Gastroesophageal sphincter (tissue), 4 donors: ENCODE measurements around the gene EML1. TPM values are rescaled to one million over a fixed set of nuclear protein-coding genes. Genes with fewer than 3 reads are reported as not detected.

ENCODE experiments used
- ATAC-seq: fragments of 150-250 bp; one replicate; pipeline ENCODE4 v1.9.1; 2016; ENCODE audit warnings: mild to moderate bottlenecking, moderate library complexity
- H3K27ac ChIP-seq, 4 donors: fragments of 200-600 bp; sonication (generic) in 3 of 4; 1 replicate in 3 of 4; 2 replicates in 1 of 4; pipeline ENCODE4 v1.5.1; 2016 to 2019
- H3K27me3 ChIP-seq: fragments of 200-600 bp; sonication (generic); one replicate; pipeline ENCODE4 v1.5.1; 2019
- H3K36me3 ChIP-seq, 2 donors: fragments of 200-600 bp; sonication (generic); one replicate each; pipeline ENCODE4 v1.5.1; 2019; ENCODE audit warnings: control low read depth in 1 of 2
- H3K4me1 ChIP-seq, 3 donors: fragments of 200-600 bp; sonication (generic); 1 replicate in 2 of 3; 2 replicates in 1 of 3; pipeline ENCODE4 v1.5.1; 2016 to 2019; ENCODE audit warnings: control low read depth in 2 of 3
- H3K4me3 ChIP-seq, 2 donors: fragments of 200-600 bp; sonication (generic); one replicate each; pipeline ENCODE4 v1.5.1; 2019; ENCODE audit warnings: mild to moderate bottlenecking in 1 of 2, moderate library complexity in 1 of 2
- H3K9me3 ChIP-seq, 3 donors: fragments of 200-600 bp; sonication (generic); one replicate each; pipeline ENCODE4 v1.5.1; 2017 to 2019; ENCODE audit warnings: control low read depth in 2 of 3
- EP300 ChIP-seq: sonication (generic); formaldehyde crosslinking; IDR thresholded peaks from one replicate; pipeline ENCODE4 v1.6.1; 2017; ENCODE audit warnings: antibody characterized with exemption, mild to moderate bottlenecking
- POLR2A ChIP-seq, 2 donors: fragments of 450-650 bp; IDR thresholded peaks; one replicate each; pipeline ENCODE4 v1.6.1; 2017; ENCODE audit warnings: antibody characterized with exemption in 2 of 2, mild to moderate bottlenecking in 2 of 2, moderate library complexity in 1 of 2
- POLR2AphosphoS5 ChIP-seq: sonication (generic); formaldehyde crosslinking; IDR thresholded peaks from one replicate; pipeline ENCODE4 v1.6.1; 2017; ENCODE audit warnings: antibody characterized with exemption
- WGBS, 2 donors: methylation state at CpG; one replicate each; pipeline ENCODE4 v1.1.5; 2018; ENCODE audit warnings: low coverage in 1 of 2; 5-methylcytosine and 5-hydroxymethylcytosine counted together
- total RNA-seq, 4 donors: library from RNA; depleted of rRNA; stranded (reverse); fragments of >200 nt; gene quantifications; one replicate each; pipeline ENCODE4 v1.1.0, GENCODE V29; 2016
- TF ChIP-seq, protein P1 (sequence below), 4 experiments: fragments of 200-600 bp in 2 of 4; fragments of 450-650 bp in 2 of 4; sonication (generic) in 1 of 4; IDR thresholded peaks; one replicate each; pipeline ENCODE4 v1.5.1; 2017 to 2019; ENCODE audit warnings: antibody characterized with exemption in 4 of 4, mild to moderate bottlenecking in 2 of 4, moderate library complexity in 2 of 4

Gene EML1
- total RNA-seq, 4 donors from 2014 or later: 121 to 206 (median 136) TPM

GRCh38 chr14:99884834-99885648 is 91.8 kb downstream of the EML1 start:
- Histone ChIP-seq H3K4me1 (peaks cover 0 to 23% (median 0%) of the 10 kb centered on the region in 3 donors), H3K27ac (no peak overlapping the region), H3K27me3 (no peaks in the 10 kb centered on the region), H3K4me3 (no peak overlapping the region), H3K36me3 (peaks cover 0 to 33% of the 10 kb centered on the region in 2 donors), H3K9me3 (no peaks in the 10 kb centered on the region)
- peak; percentile 71 for ATAC-seq
- TF ChIP-seq, protein P1, sequence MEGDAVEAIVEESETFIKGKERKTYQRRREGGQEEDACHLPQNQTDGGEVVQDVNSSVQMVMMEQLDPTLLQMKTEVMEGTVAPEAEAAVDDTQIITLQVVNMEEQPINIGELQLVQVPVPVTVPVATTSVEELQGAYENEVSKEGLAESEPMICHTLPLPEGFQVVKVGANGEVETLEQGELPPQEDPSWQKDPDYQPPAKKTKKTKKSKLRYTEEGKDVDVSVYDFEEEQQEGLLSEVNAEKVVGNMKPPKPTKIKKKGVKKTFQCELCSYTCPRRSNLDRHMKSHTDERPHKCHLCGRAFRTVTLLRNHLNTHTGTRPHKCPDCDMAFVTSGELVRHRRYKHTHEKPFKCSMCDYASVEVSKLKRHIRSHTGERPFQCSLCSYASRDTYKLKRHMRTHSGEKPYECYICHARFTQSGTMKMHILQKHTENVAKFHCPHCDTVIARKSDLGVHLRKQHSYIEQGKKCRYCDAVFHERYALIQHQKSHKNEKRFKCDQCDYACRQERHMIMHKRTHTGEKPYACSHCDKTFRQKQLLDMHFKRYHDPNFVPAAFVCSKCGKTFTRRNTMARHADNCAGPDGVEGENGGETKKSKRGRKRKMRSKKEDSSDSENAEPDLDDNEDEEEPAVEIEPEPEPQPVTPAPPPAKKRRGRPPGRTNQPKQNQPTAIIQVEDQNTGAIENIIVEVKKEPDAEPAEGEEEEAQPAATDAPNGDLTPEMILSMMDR (IDR thresholded peaks at IDR 0.05): peak; percentile 75 to 88 (median 78)
- TF ChIP-seq POLR2A (IDR thresholded peaks at IDR 0.05): no peak
- no peak for TF ChIP-seq POLR2AphosphoS5
- WGBS, 2 donors: 48 to 49% methylated on average over 6 to 7 of the region's 7 CpGs

DNA sequence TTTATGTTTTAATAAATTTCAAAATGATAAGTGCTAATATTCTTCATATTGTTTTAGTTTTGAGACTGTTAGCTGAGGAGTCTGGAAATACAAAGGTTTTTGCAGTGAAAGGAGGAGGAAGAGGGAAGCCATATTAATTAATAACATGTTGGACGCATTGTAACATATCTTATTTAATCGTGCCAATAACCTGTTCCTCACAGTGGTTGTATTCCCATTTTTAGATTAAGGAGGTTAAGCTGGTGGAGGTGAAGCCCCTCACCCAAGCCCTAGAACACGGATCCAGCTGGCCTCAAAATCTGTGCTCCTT is 92.4 kb downstream of the EML1 start:
- no peak for TF ChIP-seq EP300
- no peak for TF ChIP-seq POLR2A (IDR thresholded peaks at IDR 0.05)
- no peak for TF ChIP-seq POLR2AphosphoS5
- TF ChIP-seq, protein P1 (IDR thresholded peaks at IDR 0.05): no peak
- ATAC-seq: no peak
- no peaks in the 10 kb centered on the region for H3K27me3 ChIP-seq
- peaks cover 0 to 17% (median 0%) of the 10 kb centered on the region in 3 donors for H3K4me1 ChIP-seq
- no peak overlapping the region for H3K27ac ChIP-seq
- H3K36me3 ChIP-seq: peaks cover 0 to 33% of the 10 kb centered on the region in 2 donors
- H3K9me3 ChIP-seq: no peaks in the 10 kb centered on the region
- no peak overlapping the region for H3K4me3 ChIP-seq
- WGBS, 2 donors: 52 to 57% methylated on average over 3 of the region's 3 CpGs

GRCh38 chr14:99887407-99887806 is 94.2 kb downstream of the EML1 start:
- Histone ChIP-seq H3K4me3 (no peak overlapping the region), H3K9me3 (no peaks in the 10 kb centered on the region), H3K27ac (no peak overlapping the region), H3K27me3 (no peaks in the 10 kb centered on the region), H3K36me3 (peaks cover 0 to 40% of the 10 kb centered on the region in 2 donors), H3K4me1 (peaks cover 0 to 6% (median 0%) of the 10 kb centered on the region in 3 donors)
- ATAC-seq: no peak
- TF ChIP-seq, protein P1 (IDR thresholded peaks at IDR 0.05): no peak
- TF ChIP-seq EP300 (no peak), POLR2AphosphoS5 (no peak), POLR2A (IDR thresholded peaks at IDR 0.05) (no peak)
- 78 to 92% methylated on average over 6 to 9 of the region's 9 CpGs for WGBS, 2 donors

DNA sequence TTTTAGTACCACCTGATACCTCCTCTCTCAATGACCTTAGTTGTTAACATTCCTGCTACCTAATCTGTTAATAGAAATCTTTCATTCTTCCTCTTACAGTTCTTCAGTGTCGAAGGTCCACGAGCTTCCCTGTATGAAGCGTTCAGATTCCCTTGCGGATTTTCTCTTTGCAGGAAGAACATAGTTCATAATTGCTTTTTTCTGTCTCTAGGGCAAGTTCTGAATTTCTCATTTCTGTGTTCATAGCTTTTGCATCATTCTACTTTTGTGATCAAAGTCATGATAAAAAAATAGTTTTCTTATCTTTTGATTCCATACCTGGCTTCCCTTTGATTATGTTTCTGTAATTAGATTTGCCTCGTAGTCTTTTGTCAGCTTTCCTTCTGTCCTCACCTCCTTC is 94.9 kb downstream of the EML1 start:
- Histone ChIP-seq H3K9me3 (no peaks in the 10 kb centered on the region), H3K36me3 (peaks cover 0 to 40% of the 10 kb centered on the region in 2 donors), H3K27ac (no peak overlapping the region), H3K4me3 (no peak overlapping the region), H3K4me1 (peaks cover 0 to 6% (median 0%) of the 10 kb centered on the region in 3 donors), H3K27me3 (no peaks in the 10 kb centered on the region)
- no peak for ATAC-seq
- TF ChIP-seq, protein P1 (IDR thresholded peaks at IDR 0.05): no peak
- TF ChIP-seq EP300 (no peak), POLR2AphosphoS5 (no peak), POLR2A (IDR thresholded peaks at IDR 0.05) (no peak)
- WGBS, 2 donors: 78 to 84% methylated on average over 5 of the region's 5 CpGs

DNA sequence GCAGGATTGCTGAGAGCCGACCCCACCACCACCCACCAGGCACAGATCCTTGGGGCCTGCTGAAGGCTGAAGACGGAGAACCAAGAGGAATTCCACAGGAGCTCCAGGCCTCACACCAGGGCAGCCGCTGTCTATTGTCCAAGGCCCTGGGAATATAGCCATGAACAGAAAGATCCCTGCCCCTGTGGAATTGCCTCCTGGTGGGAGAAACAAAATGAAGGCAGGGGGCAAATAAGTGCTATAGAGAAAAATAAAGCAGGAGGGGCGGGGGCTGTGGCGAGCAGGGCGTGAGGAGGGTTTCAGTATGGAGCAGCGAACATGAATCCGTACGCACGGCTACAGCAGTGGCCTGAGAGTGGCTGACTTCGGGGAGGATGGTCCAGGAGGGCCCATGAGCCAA is 96.1 kb downstream of the EML1 start:
- Histone ChIP-seq H3K27ac (no peak overlapping the region), H3K4me3 (no peak overlapping the region), H3K36me3 (peaks cover 0 to 33% of the 10 kb centered on the region in 2 donors), H3K9me3 (no peaks in the 10 kb centered on the region), H3K27me3 (no peaks in the 10 kb centered on the region), H3K4me1 (peaks cover 0 to 6% (median 0%) of the 10 kb centered on the region in 3 donors)
- WGBS, 2 donors: 63 to 85% methylated on average over 7 to 8 of the region's 11 CpGs
- no peak for TF ChIP-seq POLR2AphosphoS5
- no peak for TF ChIP-seq POLR2A (IDR thresholded peaks at IDR 0.05)
- TF ChIP-seq, protein P1 (IDR thresholded peaks at IDR 0.05): no peak
- no peak for TF ChIP-seq EP300
- no peak for ATAC-seq
